Kidney (tissue), 14 donors: ENCODE measurements around the gene ARL14EP. TPM values are rescaled to one million over a fixed set of nuclear protein-coding genes. Genes with fewer than 3 reads are reported as not detected.

Experiments
- DNase-seq, 5 donors: peaks; one replicate each; pipeline ENCODE4 v3.0.0-alpha.2; 2013 to 2020
- FAIRE-seq: peaks from 2 replicates; lab custom pipeline; 2012; peaks lifted over from hg19 to GRCh38; lab: Jason Lieb, UNC
- H3K27ac ChIP-seq, 2 donors: one replicate each; pipeline ENCODE4 v1.7.0; 2013; ENCODE audit warnings: low read depth in 2 of 2, low read length in 2 of 2, inconsistent platforms in 1 of 2
- H3K27me3 ChIP-seq: one replicate; pipeline ENCODE4 v1.7.1; 2013; ENCODE audit warnings: low read length, inconsistent platforms; ENCODE audit not compliant: control insufficient read depth, insufficient read depth
- H3K36me3 ChIP-seq, 3 donors: one replicate each; pipeline versions ENCODE4 v1.7.0 to v1.7.1; 2013; ENCODE audit warnings: low read length in 3 of 3, control low read depth in 1 of 3, inconsistent platforms in 1 of 3; ENCODE audit not compliant: insufficient read depth in 3 of 3, control insufficient read depth in 2 of 3
- H3K4me1 ChIP-seq, 3 donors: one replicate each; pipeline versions ENCODE4 v1.7.0 to v1.7.1; 2013; ENCODE audit warnings: low read length in 3 of 3, inconsistent platforms in 1 of 3, low read depth in 1 of 3; ENCODE audit not compliant: control insufficient read depth in 2 of 3, insufficient read depth in 2 of 3
- H3K4me3 ChIP-seq, 3 donors: one replicate each; pipeline versions ENCODE4 v1.7.0 to v1.8.1; 2013; ENCODE audit warnings: low read length in 3 of 3, control low read depth in 1 of 3, inconsistent platforms in 1 of 3
- H3K9ac ChIP-seq, 3 donors: one replicate each; pipeline versions ENCODE4 v1.7.0 to v1.7.1; 2013; ENCODE audit warnings: low read length in 3 of 3, control low read depth in 1 of 3, inconsistent platforms in 1 of 3
- H3K9me3 ChIP-seq, 3 donors: one replicate each; pipeline versions ENCODE4 v1.7.0 to v1.7.1; 2013; ENCODE audit warnings: low read length in 3 of 3, control low read depth in 1 of 3, inconsistent platforms in 1 of 3; ENCODE audit not compliant: control insufficient read depth in 2 of 3, insufficient read depth in 1 of 3
- CTCF ChIP-seq: IDR thresholded peaks from 3 replicates; pipeline ENCODE4 v1.5.1; 2012; ENCODE audit warnings: mild to moderate bottlenecking, moderate library complexity, borderline replicate concordance; ENCODE audit not compliant: insufficient read depth; ENCODE audit errors: extremely low read depth
- intact Hi-C: fragments of 100-400 bp; cut with DNase I; formaldehyde crosslinking; loops from one replicate; pipeline ENCODE4 v1.11.1; 2022
- polyA plus RNA-seq: library from polyadenylated mRNA; stranded (reverse); fragments of 350-450 nt; fragmentation: Illumina TruSeq; extraction: RNeasy Lipid Tissue Mini Kit (QIAGEN cat#74804); gene quantifications from one replicate; pipeline ENCODE4 v1.2.3, GENCODE V29; 2014; ENCODE audit warnings: low read depth, low replicate concordance; ENCODE audit not compliant: insufficient read depth
- total RNA-seq: library from RNA; stranded (reverse); fragmentation: NEBNext Ultra II Directional; extraction: Animal tissue kit (Norgen Biotek cat#: 25700); gene quantifications from one replicate; pipeline ENCODE4 v1.2.1, GENCODE V29; 2021
- donor health status: control.
- donor health status: control.
- donor health status: control.
- donor health status: control.
- donor health status: control.
- donor health status: DM: yes; HTN: yes; CAD: no.
- donor health status: Normal renal cell carcinoma (clear cell type).

Gene ARL14EP
- total and polyA plus RNA-seq, 2 donors from 2014 or later, result 16.3 to 29.6 TPM

DNA sequence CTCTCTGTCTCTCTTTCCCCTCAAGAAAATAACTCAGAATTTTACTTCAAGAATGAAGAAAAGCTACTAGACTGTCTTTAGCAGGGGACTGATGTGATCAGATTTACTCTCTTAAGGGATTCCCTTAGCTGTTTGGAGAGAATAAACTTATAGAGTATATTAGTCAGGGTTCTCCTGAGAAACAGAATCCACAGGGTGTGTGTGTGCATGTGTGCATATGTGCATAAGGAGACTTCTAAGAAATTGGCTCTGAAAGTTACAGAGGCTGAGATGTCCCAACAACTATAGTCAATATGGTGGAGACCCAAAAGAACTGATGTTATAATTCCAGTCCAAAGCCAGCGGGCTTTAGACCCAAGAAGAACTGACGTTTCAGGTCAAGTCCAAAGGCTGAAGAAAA, 43.1 kb upstream of the ARL14EP start:
- Histone ChIP-seq H3K9ac (no peak overlapping the region), H3K27me3 (no peaks in the 10 kb centered on the region), H3K4me3 (no peak overlapping the region), H3K27ac (no peak overlapping the region), H3K4me1 (no peaks in the 10 kb centered on the region), H3K9me3 (no peaks in the 10 kb centered on the region), H3K36me3 (no peaks in the 10 kb centered on the region)
- TF ChIP-seq CTCF, result no peak
- DNase-seq, result no peak
- intact Hi-C loops, result no loop called here
- no peak for FAIRE-seq

DNA sequence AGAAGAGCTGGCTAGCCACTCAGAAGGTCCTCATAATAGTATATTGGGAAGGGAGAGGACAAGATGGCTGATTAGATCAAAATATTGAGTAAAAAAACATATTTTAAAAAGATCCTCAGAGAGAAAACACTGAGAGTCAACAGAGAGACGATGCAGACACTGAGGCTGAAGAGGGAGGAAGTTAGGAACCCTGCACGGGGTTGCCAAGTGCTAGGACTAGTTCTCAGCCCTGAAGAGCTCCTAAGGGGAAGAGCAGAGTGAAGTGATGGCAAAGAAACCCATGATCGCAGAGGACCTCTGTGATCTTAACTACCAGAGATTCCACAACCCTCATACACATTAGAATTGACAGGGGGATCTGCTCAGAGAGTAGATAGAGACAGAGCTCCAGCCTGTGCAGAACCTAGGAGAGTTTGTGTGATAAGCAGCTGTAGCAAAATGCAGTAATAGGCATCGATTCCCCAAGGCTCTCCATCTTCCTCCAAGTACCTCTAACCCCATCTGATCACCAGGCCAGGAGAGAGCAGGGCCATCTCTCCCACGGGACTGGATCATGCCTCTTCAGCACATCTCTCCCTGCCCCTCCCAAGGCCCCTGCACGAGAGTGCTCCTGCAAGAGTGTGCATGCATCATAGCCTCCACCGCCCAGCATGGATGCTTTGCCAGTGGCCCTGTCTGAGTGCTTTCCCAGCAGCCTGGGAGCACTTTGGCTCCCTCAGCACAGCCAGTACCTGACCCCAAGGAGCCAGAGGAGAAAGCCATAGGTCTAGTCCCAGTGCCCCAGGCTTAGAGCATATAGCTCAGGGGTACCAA, 41.2 kb upstream of the ARL14EP start:
- TF ChIP-seq CTCF, result no peak
- intact Hi-C loops, result no loop called here
- DNase-seq, result no peak
- Histone ChIP-seq H3K36me3 (no peaks in the 10 kb centered on the region), H3K27me3 (no peaks in the 10 kb centered on the region), H3K4me1 (no peaks in the 10 kb centered on the region), H3K27ac (no peak overlapping the region), H3K4me3 (no peak overlapping the region), H3K9ac (no peak overlapping the region), H3K9me3 (no peaks in the 10 kb centered on the region)
- FAIRE-seq, result no peak

DNA sequence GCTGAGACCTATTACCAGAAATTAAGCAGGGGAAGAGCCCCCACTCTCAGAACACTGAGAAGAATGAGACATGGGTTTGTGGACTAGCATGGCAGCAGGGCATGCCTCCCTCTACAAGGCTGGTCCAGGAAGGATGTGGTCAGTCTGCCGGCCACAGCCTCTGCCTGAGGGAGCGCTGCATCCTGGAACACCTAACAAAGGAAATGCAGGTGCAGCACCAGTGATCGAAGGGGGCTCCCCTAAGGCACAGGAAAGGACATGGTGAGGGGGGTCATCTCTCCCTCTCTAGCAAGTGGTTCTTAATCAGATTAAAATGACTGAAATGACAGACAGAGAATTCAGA, 40.6 kb upstream of the ARL14EP start:
- H3K9me3 ChIP-seq, result no peaks in the 10 kb centered on the region
- no peaks in the 10 kb centered on the region for H3K4me1 ChIP-seq
- no peak for TF ChIP-seq CTCF
- intact Hi-C loops, result no loop called here
- H3K9ac ChIP-seq, result no peak overlapping the region
- no peak overlapping the region for H3K4me3 ChIP-seq
- DNase-seq, result peak in 1 of 5 donors; percentile 29
- H3K27ac ChIP-seq, result no peak overlapping the region
- FAIRE-seq, result no peak
- H3K27me3 ChIP-seq, result no peaks in the 10 kb centered on the region
- no peaks in the 10 kb centered on the region for H3K36me3 ChIP-seq
